HG02623 (cell line): ENCODE measurements around the gene NFIB.

Experiments
- ATAC-seq: cut with Tn5 transposase; IDR thresholded peaks from one replicate; pipeline ENCODE4 v1.9.1; 2021; ENCODE audit warnings: moderate library complexity; ENCODE audit not compliant: unreplicated experiment

Gene NFIB

GRCh38 chr9:14345354-14346230 lies 31.7 kb upstream of the NFIB start:
- ATAC-seq = no peak

GRCh38 chr9:14344941-14345353 lies 31.0 kb upstream of the NFIB start:
- ATAC-seq = no peak

GRCh38 chr9:14344053-14344524 lies 30.1 kb upstream of the NFIB start:
- no peak for ATAC-seq

GRCh38 chr9:14343261-14344031 lies 29.5 kb upstream of the NFIB start:
- no peak for ATAC-seq

- ATAC-seq = no peak
These were observed 28.8 kb upstream of the NFIB start for GRCh38 chr9:14342736-14343135.

- no peak for ATAC-seq
These were observed 27.6 kb upstream of the NFIB start for GRCh38 chr9:14341437-14342122.

- no peak for ATAC-seq
These were observed 27.1 kb upstream of the NFIB start for GRCh38 chr9:14340994-14341393.

- no peak for ATAC-seq
These were observed 26.4 kb upstream of the NFIB start for GRCh38 chr9:14340219-14340873.

- ATAC-seq = no peak
These were observed 25.8 kb upstream of the NFIB start for GRCh38 chr9:14339746-14340145.

GRCh38 chr9:14337615-14338014 lies 23.7 kb upstream of the NFIB start:
- ATAC-seq = no peak

GRCh38 chr9:14336244-14336643 lies 22.3 kb upstream of the NFIB start:
- no peak for ATAC-seq

GRCh38 chr9:14331120-14331519 lies 17.2 kb upstream of the NFIB start:
- ATAC-seq = no peak

- no peak for ATAC-seq
These were observed 13.1 kb upstream of the NFIB start for GRCh38 chr9:14327036-14327435.

GRCh38 chr9:14326264-14326826 lies 12.4 kb upstream of the NFIB start:
- no peak for ATAC-seq

- no peak for ATAC-seq
These were observed 11.2 kb upstream of the NFIB start for GRCh38 chr9:14325147-14325546.

GRCh38 chr9:14323985-14324650 lies 10.2 kb upstream of the NFIB start:
- no peak for ATAC-seq

- no peak for ATAC-seq
These were observed 9.4 kb upstream of the NFIB start for GRCh38 chr9:14323083-14323971.

GRCh38 chr9:14322211-14323082 lies 8.5 kb upstream of the NFIB start:
- ATAC-seq = peak; percentile 93
